GM12875 (cell line): ENCODE measurements around the gene PLEKHM3.

Experiments
- H3K4me3 ChIP-seq: one replicate; pipeline ENCODE4 v1.5.1; 2011; ENCODE audit warnings: low read depth, low read length, control low read depth
- CTCF ChIP-seq: IDR thresholded peaks from 2 replicates; pipeline ENCODE4 v1.5.1; 2011; ENCODE audit warnings: low read depth, mild to moderate bottlenecking, control low read depth, inconsistent platforms, low read length, moderate library complexity, borderline replicate concordance; ENCODE audit not compliant: insufficient read depth

The PLEKHM3 gene

DNA sequence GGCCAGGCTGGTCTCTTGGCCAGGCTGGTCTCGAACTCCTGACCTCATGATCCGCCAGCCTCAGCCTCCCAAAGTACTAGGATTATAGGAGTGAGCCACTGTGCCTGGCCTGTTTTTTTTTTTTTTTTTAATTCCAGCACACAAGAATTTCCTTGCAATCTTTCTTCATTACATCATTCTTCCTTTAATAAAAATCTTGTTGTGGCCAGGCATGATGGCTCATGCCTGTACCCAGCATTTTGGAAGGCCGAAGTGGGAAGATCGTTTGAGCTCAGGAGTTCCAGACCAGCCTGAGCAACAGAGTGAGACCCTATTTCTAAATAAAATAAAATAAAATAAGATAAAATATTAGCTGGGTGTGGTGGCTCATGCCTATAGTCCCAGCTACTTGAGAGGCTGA is 21.4 kb upstream of the PLEKHM3 start:
- H3K4me3 ChIP-seq: no peak overlapping the region
- TF ChIP-seq CTCF: no peak

DNA sequence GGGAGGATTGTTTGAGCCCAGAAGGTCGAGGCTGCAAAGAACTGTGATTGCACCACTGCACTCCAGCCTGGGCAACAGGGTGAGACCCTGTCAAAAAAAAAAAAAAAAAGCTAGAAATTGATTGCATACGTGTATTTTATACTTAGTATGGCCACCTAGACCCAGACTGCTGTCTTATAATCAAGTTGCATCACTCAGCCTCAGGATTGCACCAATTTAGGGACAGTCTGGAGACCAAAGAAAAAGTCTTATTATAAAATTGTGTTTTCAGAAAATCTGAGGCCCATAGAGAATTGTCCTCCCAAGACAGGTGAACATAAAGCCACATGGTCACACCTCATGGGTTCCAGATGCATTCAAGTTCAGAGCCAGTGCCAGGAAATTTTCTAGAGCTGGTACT is 17.1 kb upstream of the PLEKHM3 start:
- no peak for TF ChIP-seq CTCF
- no peak overlapping the region for H3K4me3 ChIP-seq

GRCh38 chr2:208042041-208042440 is 16.7 kb upstream of the PLEKHM3 start:
- no peak overlapping the region for H3K4me3 ChIP-seq
- TF ChIP-seq CTCF: no peak

- TF ChIP-seq CTCF: peak; percentile 91
- H3K4me3 ChIP-seq: no peak overlapping the region
Measured at GRCh38 chr2:208040199-208041171, 15.2 kb upstream of the PLEKHM3 start.

DNA sequence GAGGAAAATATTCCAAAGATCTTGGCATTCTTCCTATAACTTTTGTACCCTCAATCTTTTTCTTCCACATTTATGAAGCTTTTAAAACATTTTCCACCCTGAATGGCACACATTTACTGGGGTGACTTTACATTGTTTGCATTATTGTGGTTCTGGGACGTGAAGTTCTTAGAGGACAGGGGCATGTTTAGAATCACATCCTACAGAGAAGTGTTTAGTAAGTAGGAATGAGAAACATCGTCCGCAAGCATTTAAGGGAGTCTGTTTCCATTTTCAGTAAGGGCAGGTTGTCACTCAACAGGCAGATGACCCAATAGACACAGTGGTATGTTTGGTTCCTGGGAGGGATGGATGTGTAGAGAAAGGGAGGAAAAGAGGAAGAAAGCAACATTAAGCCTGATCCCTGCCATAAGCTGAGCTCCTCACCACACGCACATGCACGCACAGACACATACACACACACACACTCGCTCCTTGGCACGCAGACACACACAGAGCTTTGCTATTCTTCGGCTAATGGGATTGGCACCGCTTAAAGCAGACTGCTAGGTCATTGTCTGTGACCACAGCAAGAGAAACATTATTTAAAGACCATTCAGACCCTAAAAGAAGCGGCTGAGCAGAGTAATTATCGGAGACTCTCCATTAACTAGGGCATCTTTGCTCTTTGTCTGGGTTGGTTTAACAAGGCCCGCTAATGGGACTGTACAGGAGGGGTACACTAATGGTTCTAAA is 14.2 kb upstream of the PLEKHM3 start:
- no peak overlapping the region for H3K4me3 ChIP-seq
- no peak for TF ChIP-seq CTCF

- TF ChIP-seq CTCF: no peak
- H3K4me3 ChIP-seq: no peak overlapping the region
Measured at GRCh38 chr2:208037564-208038487, 12.5 kb upstream of the PLEKHM3 start.
